GM18526 (cell line): ENCODE measurements around the gene ZNF827.

Source experiments
- POLR2A ChIP-seq: IDR thresholded peaks from 3 replicates; pipeline ENCODE4 v1.6.1; 2011; ENCODE audit not compliant: insufficient read length; ENCODE audit errors: extremely low read depth

The ZNF827 gene

DNA sequence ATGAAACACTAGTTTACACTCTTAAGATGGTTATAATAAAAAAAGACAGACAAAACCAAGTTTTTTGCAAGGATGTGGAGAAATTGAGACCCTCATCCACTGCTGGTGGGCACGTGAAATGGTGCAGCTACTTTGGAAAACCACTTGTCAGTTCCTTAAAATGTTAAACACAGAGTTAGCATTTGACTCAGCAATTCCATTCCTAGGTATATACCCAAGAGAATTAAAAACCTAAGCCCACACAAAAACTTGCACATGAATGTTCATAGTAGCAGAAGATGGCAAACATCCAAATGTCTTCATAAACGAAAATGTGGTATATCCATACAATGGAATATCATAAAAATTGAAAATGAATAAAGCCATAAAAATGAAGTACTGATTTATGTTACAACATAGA, 75.4 kb downstream of the ZNF827 start:
- TF ChIP-seq POLR2A = no peak

DNA sequence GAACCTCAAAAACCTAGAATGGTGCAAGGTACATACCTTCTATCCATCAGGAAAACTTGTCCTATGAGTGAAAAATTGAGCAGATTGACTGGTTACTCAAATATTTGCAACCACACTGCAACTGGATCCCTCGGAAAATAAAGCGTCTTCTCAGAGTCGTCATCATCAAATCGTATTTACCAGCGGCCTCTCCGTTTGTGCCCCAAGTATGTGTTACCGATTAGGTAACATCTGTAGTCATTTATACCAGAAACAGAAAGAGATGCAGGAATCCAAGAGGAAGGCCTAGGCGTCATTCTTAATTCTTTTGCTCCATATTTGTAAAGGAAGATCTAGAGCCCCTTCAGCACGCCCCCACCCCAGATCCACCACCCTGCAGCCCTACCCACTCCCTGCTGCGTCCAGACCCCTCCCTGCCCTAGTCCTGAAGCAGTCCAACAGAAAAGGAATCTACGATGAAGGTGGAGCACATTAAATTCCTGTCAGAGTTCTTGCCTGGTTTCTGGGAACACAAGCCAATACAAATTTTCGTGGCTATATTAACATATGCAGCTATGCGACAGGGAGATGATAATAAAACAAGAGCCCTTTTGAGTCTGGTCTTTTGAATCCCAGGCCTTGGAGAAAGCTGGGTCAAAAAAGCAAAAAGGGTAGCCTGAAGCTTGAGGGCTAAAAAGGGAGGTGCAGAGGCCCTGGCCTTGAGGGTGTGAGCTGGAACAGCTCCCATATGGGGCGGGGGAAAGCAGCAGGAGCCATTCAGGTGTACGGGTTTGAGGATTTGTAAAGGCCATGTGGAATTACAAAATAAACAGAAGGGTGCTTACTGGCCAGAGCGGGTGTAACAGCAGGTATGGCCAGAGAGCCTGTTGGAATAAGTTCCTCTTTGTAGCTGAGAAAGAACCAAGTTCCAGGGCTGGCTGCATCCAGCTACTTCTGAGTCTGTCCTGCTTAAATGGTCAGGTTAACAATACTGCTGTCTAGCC, 77.0 kb downstream of the ZNF827 start:
- TF ChIP-seq POLR2A = no peak

DNA sequence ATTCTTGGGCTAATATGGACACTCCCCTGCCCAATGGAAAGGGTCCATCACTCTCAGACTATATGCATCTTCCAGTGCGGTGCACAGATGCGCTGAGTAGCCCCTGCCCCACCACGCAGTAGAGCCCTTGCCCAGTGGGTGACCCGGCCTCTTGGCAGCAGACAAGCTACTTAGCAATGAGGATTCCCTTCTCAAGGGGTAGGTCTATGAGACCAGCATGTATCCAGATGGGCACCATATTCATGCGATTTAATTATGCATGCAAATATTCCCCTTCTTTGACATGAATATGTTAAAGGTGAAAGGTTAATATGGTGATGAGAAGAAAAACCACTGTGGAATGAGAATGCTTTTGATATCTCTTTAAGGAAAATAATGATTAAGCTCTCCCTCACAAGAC, 77.7 kb downstream of the ZNF827 start:
- no peak for TF ChIP-seq POLR2A

DNA sequence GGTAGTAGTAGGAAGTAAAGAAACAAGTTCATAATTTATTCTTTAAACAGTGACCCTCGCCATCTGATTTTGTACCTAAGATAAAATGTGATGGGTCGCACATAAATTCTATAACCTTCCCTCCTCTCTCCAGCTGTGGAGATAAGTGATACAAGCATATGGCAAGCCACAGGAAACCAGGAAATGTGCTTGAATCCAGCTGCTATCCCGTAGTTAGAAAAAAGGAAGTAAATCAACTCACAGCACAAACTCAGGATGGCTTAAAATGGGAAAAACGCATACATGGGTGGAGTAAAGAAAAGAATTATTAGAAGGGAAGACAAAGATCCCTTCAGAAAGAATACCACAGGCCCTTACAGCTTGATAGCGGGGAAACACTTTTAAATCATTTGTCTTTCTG, 78.2 kb downstream of the ZNF827 start:
- TF ChIP-seq POLR2A = no peak

DNA sequence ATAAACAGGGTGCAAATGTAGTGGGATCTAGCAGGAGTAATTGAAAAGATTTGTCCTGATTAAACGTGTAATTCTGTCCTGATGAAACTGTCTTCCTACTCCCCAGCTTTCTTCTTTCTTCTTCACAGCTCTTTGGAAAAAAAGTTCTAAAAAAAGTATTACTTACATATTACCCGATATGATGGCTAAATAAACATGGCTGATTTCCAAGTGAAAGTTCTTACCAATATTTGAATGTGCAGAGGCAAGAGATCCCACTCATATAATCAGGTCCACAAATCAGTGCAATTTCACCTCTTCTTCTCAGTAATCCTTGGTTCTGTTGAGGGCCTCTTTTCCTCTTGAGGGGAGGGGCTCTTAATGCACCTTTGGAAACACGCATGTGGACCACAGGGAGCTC, 78.7 kb downstream of the ZNF827 start:
- TF ChIP-seq POLR2A = no peak

DNA sequence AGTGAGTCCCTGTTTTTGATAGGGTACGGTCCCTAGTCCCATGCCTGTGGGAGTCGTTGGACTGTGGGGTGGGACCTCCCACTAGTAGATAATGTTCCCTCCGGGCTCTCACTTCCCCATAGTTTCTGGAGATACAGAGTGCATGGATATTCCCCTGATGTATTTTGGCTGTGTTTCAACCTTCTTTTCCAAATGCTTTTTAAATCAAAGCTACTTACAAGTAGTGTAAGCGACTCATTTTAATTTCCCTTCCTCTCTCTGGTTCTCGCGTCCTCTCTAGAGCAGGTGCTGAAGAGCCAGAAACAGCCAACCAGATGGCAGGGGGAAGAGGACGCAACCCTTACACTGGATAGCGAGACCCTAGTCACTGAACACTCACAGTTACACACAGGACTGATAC, 79.2 kb downstream of the ZNF827 start:
- no peak for TF ChIP-seq POLR2A

DNA sequence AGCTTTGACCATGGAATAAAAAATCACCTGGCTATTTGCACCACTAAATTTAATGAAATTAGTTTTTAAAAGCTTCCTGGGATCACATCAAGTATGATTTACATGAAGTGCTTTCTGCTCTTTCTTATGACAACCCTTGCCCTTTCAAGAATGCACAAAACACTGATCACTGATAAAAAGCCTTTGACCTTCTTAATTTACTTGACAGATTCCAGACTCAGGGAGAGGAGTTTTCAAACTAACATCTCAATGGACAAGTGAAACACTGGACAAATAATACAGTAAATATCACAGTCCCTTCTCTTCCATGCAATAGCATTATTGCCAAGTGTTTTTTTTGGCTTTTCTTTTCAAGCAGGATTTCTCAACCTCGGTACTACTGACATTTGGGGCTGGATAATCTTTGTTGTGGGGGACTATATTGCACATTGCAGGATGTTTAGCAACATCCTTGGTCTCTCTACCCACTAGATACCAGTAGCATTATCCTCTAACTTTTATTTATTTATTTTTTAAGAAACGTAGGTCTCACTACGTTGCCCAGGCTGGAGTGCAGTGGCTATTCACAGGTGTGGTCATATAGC, 86.3 kb downstream of the ZNF827 start:
- no peak for TF ChIP-seq POLR2A

DNA sequence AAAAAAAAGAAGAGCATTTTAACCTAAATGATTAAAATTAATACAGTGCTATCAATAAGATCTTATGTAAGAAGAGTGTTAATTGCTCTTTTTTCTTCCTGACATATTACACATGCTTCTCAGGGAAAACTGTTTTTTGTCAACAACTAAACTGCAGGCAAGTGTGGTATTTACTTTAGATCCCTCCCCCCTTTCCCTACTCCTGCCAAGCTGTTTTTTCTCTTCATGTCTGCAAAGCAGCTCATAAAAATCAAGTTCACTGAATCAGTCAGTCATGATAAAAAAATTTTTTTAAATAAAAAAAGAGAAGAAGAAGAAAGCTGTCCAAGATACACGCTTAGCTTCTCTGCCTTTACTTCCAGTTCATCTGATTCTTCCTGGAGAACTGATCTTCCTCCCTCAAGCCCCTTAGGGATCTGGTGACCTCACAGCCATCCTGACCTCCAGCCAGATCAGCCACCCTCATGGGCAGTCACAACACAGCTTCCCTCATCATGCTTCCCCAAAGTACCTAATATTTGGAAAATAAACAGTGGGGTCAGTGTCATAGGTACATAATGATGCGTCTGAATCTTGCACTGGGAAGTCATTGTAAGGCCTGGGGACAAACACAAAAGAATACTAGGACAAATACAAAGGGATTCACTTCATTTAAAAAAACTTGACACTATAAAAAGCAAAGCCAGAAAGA, 87.0 kb downstream of the ZNF827 start:
- no peak for TF ChIP-seq POLR2A

DNA sequence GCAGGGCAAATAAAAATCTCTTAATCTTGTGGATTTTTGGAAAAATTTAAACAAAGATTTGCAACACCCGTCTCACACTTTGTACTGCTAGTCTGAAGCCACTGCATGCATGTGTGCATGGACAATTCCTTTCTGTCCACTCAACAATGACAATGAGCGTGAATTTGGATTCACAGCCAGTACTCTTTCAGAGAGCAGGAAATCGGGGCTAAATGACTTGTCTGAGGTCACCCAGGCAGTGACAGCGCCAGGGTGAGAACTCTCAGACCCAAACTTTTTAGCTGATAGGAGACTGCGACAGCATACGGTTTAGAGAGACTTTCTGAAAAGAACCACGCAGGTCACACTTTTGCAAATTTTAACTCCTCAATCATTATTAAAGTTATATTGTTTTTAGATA, 90.9 kb downstream of the ZNF827 start:
- no peak for TF ChIP-seq POLR2A

DNA sequence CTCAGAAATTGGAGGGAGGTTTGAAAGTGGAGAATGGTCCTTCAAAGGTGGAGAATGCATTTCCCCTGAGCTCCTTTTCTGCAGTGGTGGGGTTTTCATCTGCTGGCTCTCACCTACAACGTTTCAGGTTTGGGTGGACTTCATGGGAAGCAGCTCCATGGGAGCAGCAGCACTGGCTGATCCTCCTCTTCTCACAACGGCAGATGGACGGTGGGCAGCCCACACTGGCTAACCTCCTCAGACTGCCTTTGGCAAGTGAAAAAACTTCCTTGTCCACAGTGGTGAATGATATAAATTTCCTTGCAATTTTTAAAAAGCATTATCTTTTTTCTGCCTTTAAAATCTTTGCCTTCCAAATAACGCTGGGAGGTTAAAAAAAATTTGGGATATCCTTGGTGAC, 93.5 kb downstream of the ZNF827 start:
- no peak for TF ChIP-seq POLR2A

DNA sequence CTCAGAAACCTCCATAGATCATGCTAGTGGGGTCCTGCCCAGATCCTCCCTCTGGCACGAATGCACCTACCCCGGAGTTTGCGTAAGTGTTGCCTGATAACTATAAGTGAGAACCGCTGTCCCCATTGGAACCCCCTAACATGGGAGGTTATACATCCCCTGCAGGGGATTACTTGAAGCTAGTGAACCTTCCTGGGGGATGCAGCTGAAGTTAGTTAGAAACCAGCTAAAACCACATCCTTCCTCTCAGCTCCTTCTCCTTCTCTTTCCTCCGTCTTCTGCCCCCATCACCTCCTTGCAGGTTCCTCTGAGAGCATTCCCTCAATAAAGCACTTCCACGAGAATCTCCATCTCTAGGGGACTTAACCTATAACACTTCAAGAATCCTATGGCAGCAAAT, 95.0 kb downstream of the ZNF827 start:
- no peak for TF ChIP-seq POLR2A

DNA sequence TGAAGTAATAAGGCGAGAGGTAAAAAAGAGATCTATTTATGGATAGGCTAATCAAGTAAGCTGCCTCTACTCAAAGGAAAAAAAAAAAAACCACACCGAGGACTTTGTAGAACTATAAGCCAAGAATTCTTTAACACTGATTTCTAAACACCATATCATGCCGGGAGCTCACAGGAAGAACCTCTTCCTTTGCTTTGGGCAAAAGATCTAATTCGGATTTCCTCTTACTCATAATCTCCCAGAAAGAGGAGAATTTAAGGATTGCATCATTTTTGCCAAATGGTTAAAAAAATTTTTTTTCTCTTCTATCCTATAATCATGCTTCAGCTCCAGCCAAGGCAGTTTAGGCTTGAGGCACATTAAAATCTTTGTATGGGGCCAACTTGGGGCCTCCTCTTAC, 95.5 kb downstream of the ZNF827 start:
- TF ChIP-seq POLR2A = no peak

DNA sequence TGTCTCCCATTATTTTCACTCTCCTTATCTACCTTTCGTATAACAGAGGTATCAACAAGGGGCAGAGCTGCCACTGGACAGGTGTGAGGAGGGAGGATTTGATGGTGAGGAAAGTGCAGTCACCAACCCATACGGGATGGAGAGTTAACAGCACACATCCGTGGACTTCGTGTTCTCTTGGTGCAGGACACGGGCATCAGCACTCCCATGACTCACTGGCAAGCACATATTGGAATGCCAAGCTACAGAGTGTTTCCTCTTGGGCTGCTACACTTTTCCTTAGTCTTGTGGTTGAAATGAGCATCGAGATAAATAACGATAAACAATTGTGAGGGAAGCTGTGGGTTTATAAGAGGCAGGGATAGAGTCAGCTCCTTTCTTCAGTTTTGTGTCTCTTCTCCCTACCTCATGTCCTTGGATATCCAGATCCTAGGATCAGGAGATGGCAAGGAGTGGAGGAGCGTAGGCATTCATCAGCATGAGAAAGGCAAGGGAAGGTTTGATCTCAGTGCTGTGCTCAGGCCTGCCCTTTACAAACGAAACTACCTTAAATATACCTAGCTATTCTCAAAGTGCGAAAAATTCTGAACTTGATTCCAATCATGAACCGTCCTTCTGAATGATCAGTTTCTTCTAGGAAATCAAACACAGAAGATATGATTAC, 96.3 kb downstream of the ZNF827 start:
- TF ChIP-seq POLR2A = no peak

DNA sequence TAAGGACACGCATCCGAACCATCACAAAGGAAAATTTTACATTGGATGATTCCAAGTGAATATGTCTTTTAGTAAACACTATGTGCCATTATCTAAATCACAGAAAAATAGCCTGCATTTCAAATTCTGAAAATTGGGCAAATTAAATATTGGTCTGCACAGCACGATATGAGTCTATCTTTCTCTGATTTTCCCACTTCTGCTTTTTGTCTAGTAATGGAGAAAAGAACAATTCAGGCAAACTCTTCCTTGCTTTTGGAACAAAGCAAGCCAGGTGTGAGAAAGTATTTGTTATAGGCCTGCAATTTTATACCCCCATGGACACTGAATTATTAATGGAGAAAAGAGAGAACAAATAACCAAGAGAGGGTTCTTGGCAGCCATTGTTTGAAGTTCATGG, 97.8 kb downstream of the ZNF827 start:
- TF ChIP-seq POLR2A = no peak

DNA sequence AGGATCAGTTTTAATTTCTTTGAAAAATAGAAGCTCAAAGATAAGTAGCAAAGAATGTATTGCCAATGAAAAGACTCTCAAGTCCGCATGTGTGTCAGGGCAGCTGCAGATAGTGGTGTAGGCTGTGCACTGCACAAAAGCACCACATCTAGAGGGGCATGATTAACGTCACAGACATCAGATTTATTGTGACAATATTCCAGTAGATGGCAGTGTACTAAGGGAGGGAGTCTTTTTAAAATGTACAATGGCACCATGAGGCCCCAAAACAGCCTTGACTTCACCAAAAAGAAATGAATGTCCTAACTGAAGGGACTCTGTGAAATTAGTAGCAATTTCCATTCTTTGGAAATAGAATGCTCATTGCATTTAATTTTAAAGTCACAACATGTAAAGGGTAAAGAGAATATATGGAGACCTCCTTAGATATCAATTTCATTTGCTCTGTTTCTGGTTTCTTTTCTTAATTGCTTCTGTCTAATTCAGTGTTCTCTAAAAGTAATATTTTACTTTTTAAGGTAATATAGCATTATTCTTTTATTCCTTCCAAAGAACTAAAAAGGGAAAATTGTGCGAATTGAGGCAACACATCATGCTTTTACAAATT, 98.4 kb downstream of the ZNF827 start:
- no peak for TF ChIP-seq POLR2A
